SK-N-SH treated with all-trans-retinoic acid at 6 μM for 48 hours (cell line): ENCODE measurements around the gene LGALS3BP.

Experiments
- ATAC-seq: fragments of 200-7000 bp; cut with Tn5 transposase; 3 replicates; pipeline ENCODE4 v1.9.1; 2020; ENCODE audit warnings: mild to moderate bottlenecking, moderate library complexity
- ARNTL ChIP-seq: fragments of 450-650 bp; formaldehyde crosslinking; IDR thresholded peaks from 2 replicates; pipeline ENCODE4 v1.5.0; 2020; ENCODE audit warnings: low read depth, mild to moderate bottlenecking, moderate library complexity, borderline replicate concordance
- BACH2 ChIP-seq: fragments of 250-450 bp; sonication (Bioruptor Pico); IDR thresholded peaks from 2 replicates; pipeline ENCODE4 v1.9.0; 2021; ENCODE audit warnings: mild to moderate bottlenecking, borderline replicate concordance
- CSDC2 ChIP-seq: fragments of 250-450 bp; sonication (Bioruptor Pico); IDR thresholded peaks from 2 replicates; pipeline ENCODE4 v1.5.0; 2020; ENCODE audit warnings: mild to moderate bottlenecking, moderate library complexity
- ESRRG ChIP-seq: fragments of 250-450 bp; sonication (Bioruptor Pico); IDR thresholded peaks from 2 replicates; pipeline ENCODE4 v1.6.1; 2021; ENCODE audit warnings: mild to moderate bottlenecking
- ISL1 ChIP-seq: fragments of 250-450 bp; sonication (Bioruptor Pico); IDR thresholded peaks from 2 replicates; pipeline ENCODE4 v2.1.2; 2022; ENCODE audit warnings: mild to moderate bottlenecking, moderate library complexity
- OSR1 ChIP-seq: fragments of 250-450 bp; sonication (Bioruptor Pico); IDR thresholded peaks from 2 replicates; pipeline ENCODE4 v1.8.0; 2022; ENCODE audit warnings: moderate library complexity, mild to moderate bottlenecking, inconsistent platforms
- PPARA ChIP-seq: fragments of 250-450 bp; sonication (Bioruptor Pico); IDR thresholded peaks from 2 replicates; pipeline ENCODE4 v1.5.0; 2020; ENCODE audit warnings: mild to moderate bottlenecking, borderline replicate concordance
- RARB ChIP-seq: fragments of 250-450 bp; sonication (Bioruptor Pico); IDR thresholded peaks from 2 replicates; pipeline ENCODE4 v1.8.0; 2021; ENCODE audit warnings: mild to moderate bottlenecking, moderate library complexity
- SNAI2 ChIP-seq: fragments of 250-450 bp; sonication (Bioruptor Pico); IDR thresholded peaks from 2 replicates; pipeline ENCODE4 v1.5.0; 2020; ENCODE audit warnings: mild to moderate bottlenecking, moderate library complexity
- TCF4 ChIP-seq: fragments of 250-450 bp; sonication (Bioruptor Pico); IDR thresholded peaks from 2 replicates; pipeline ENCODE4 v1.8.0; 2021; ENCODE audit warnings: mild to moderate bottlenecking, moderate library complexity, borderline replicate concordance
- TOX ChIP-seq: fragments of 250-450 bp; sonication (Bioruptor Pico); IDR thresholded peaks from 2 replicates; pipeline ENCODE4 v1.8.0; 2021; ENCODE audit warnings: mild to moderate bottlenecking, moderate library complexity, borderline replicate concordance
- ZC3H10 ChIP-seq: fragments of 250-450 bp; sonication (Bioruptor Pico); IDR thresholded peaks from 2 replicates; pipeline ENCODE4 v1.5.1; 2021; ENCODE audit warnings: mild to moderate bottlenecking, moderate library complexity
- ZFP3 ChIP-seq: fragments of 250-450 bp; sonication (Bioruptor Pico); IDR thresholded peaks from 2 replicates; pipeline ENCODE4 v1.5.0; 2020; ENCODE audit warnings: mild to moderate bottlenecking, moderate library complexity
- ZFP30 ChIP-seq: fragments of 450-650 bp; formaldehyde crosslinking; IDR thresholded peaks from 2 replicates; pipeline ENCODE4 v1.5.0; 2022; ENCODE audit warnings: mild to moderate bottlenecking, moderate library complexity
- ZNF565 ChIP-seq: fragments of 450-650 bp; formaldehyde crosslinking; conservative IDR thresholded peaks from 2 replicates; pipeline ENCODE4 v1.5.0; 2020; ENCODE audit warnings: low read depth, mild to moderate bottlenecking, moderate library complexity
- ZNF70 ChIP-seq: fragments of 450-650 bp; formaldehyde crosslinking; IDR thresholded peaks from 2 replicates; pipeline ENCODE4 v1.5.0; 2020; ENCODE audit warnings: mild to moderate bottlenecking, moderate library complexity
- ZNF8 ChIP-seq: fragments of 450-650 bp; formaldehyde crosslinking; IDR thresholded peaks from 2 replicates; pipeline ENCODE4 v1.5.0; 2020; ENCODE audit warnings: mild to moderate bottlenecking, moderate library complexity
- TF ChIP-seq, protein P1 (sequence below): fragments of 250-450 bp; sonication (Bioruptor Pico); IDR thresholded peaks from 2 replicates; pipeline ENCODE4 v1.5.0; 2020; ENCODE audit warnings: mild to moderate bottlenecking, moderate library complexity
- TF ChIP-seq, protein P2 (sequence below): fragments of 250-450 bp; sonication (Bioruptor Pico); IDR thresholded peaks from 2 replicates; pipeline ENCODE4 v1.5.1; 2021; ENCODE audit warnings: mild to moderate bottlenecking, moderate library complexity
- TF ChIP-seq, protein P3 (sequence below): fragments of 250-450 bp; sonication (Bioruptor Pico); IDR thresholded peaks from 2 replicates; pipeline ENCODE4 v1.5.1; 2020; ENCODE audit warnings: low read depth, mild to moderate bottlenecking, moderate library complexity
- TF ChIP-seq, protein P4 (sequence below): fragments of 250-450 bp; sonication (Bioruptor Pico); IDR thresholded peaks from 2 replicates; pipeline ENCODE4 v1.8.0; 2021; ENCODE audit warnings: low read depth, mild to moderate bottlenecking, moderate library complexity, borderline replicate concordance
- TF ChIP-seq, protein P5 (sequence below): fragments of 250-450 bp; sonication (Bioruptor Pico); IDR thresholded peaks from 2 replicates; pipeline ENCODE4 v1.8.0; 2020; ENCODE audit warnings: mild to moderate bottlenecking, moderate library complexity, borderline replicate concordance

Gene LGALS3BP

DNA sequence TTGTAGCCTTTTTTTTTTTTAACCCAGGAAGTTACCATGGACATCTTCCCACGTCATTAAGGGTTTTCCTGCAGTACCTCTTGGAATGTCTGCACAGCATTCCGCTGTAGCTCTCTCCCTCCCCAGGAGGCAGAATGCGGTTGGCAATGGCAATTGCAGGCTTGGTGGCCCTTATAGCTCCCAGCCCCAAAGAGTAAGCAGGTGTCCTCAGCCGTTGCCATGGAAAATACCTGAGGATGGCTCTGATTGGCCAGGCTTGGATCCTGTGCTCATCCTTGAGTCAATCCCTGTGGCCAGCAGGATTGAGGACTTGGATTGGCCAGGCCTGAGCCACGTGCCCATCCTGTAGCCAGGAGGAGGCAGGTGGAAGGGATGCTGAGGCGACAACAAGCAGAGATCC, 39.0 kb downstream of the LGALS3BP start:
- TF ChIP-seq ZNF8 (CRISPR knock-in tag) = no peak
- no peak for TF ChIP-seq ZFP3 (CRISPR knock-in tag)
- TF ChIP-seq ISL1 (CRISPR knock-in tag) = no peak
- TF ChIP-seq, protein P1, sequence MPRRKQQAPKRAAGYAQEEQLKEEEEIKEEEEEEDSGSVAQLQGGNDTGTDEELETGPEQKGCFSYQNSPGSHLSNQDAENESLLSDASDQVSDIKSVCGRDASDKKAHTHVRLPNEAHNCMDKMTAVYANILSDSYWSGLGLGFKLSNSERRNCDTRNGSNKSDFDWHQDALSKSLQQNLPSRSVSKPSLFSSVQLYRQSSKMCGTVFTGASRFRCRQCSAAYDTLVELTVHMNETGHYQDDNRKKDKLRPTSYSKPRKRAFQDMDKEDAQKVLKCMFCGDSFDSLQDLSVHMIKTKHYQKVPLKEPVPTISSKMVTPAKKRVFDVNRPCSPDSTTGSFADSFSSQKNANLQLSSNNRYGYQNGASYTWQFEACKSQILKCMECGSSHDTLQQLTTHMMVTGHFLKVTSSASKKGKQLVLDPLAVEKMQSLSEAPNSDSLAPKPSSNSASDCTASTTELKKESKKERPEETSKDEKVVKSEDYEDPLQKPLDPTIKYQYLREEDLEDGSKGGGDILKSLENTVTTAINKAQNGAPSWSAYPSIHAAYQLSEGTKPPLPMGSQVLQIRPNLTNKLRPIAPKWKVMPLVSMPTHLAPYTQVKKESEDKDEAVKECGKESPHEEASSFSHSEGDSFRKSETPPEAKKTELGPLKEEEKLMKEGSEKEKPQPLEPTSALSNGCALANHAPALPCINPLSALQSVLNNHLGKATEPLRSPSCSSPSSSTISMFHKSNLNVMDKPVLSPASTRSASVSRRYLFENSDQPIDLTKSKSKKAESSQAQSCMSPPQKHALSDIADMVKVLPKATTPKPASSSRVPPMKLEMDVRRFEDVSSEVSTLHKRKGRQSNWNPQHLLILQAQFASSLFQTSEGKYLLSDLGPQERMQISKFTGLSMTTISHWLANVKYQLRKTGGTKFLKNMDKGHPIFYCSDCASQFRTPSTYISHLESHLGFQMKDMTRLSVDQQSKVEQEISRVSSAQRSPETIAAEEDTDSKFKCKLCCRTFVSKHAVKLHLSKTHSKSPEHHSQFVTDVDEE (CRISPR knock-in tag) = no peak
- TF ChIP-seq TCF4 (CRISPR knock-in tag) = no peak
- TF ChIP-seq ZC3H10 = no peak
- no peak for TF ChIP-seq RARB
- TF ChIP-seq, protein P2, sequence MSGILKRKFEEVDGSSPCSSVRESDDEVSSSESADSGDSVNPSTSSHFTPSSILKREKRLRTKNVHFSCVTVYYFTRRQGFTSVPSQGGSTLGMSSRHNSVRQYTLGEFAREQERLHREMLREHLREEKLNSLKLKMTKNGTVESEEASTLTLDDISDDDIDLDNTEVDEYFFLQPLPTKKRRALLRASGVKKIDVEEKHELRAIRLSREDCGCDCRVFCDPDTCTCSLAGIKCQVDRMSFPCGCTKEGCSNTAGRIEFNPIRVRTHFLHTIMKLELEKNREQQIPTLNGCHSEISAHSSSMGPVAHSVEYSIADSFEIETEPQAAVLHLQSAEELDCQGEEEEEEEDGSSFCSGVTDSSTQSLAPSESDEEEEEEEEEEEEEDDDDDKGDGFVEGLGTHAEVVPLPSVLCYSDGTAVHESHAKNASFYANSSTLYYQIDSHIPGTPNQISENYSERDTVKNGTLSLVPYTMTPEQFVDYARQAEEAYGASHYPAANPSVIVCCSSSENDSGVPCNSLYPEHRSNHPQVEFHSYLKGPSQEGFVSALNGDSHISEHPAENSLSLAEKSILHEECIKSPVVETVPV (CRISPR knock-in tag) = no peak
- TF ChIP-seq, protein P3, sequence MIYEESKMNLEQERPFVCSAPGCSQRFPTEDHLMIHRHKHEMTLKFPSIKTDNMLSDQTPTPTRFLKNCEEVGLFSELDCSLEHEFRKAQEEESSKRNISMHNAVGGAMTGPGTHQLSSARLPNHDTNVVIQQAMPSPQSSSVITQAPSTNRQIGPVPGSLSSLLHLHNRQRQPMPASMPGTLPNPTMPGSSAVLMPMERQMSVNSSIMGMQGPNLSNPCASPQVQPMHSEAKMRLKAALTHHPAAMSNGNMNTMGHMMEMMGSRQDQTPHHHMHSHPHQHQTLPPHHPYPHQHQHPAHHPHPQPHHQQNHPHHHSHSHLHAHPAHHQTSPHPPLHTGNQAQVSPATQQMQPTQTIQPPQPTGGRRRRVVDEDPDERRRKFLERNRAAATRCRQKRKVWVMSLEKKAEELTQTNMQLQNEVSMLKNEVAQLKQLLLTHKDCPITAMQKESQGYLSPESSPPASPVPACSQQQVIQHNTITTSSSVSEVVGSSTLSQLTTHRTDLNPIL (CRISPR knock-in tag) = no peak
- TF ChIP-seq, protein P4, sequence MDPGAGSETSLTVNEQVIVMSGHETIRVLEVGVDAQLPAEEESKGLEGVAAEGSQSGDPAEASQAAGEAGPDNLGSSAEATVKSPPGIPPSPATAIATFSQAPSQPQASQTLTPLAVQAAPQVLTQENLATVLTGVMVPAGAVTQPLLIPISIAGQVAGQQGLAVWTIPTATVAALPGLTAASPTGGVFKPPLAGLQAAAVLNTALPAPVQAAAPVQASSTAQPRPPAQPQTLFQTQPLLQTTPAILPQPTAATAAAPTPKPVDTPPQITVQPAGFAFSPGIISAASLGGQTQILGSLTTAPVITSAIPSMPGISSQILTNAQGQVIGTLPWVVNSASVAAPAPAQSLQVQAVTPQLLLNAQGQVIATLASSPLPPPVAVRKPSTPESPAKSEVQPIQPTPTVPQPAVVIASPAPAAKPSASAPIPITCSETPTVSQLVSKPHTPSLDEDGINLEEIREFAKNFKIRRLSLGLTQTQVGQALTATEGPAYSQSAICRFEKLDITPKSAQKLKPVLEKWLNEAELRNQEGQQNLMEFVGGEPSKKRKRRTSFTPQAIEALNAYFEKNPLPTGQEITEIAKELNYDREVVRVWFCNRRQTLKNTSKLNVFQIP (CRISPR knock-in tag) = no peak
- TF ChIP-seq ZNF565 (CRISPR knock-in tag) = no peak
- no peak for TF ChIP-seq ESRRG
- TF ChIP-seq BACH2 (CRISPR knock-in tag) = no peak
- TF ChIP-seq ZNF70 = no peak
- TF ChIP-seq ARNTL (CRISPR knock-in tag) = no peak
- TF ChIP-seq TOX (CRISPR knock-in tag) = no peak
- ATAC-seq = no peak

DNA sequence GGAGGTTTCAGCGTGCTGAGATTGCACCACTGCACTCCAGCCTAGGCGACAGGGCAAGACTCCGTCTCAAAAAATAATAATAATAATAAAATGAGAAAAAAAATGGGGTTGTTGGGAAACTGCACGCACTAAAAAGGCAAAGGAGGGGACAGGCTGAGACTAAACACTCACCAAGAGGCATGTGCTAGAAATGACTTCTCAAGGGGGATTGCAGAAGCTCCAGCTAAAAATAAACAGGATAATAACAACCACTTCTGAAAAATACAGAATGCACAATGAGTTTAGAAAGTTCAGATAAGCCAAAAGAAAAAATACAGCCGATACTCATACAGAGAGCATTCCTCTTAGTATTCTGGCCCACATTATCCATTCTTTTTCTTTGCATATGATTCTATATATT, 39.5 kb downstream of the LGALS3BP start:
- TF ChIP-seq BACH2 (CRISPR knock-in tag) (no peak), ESRRG (no peak), CSDC2 (CRISPR knock-in tag) (no peak), TCF4 (CRISPR knock-in tag) (no peak), ZC3H10 (no peak), ARNTL (CRISPR knock-in tag) (no peak), ZNF565 (CRISPR knock-in tag) (no peak), ZFP3 (CRISPR knock-in tag) (no peak)
- TF ChIP-seq, all 23 proteins: peak for 0
- ATAC-seq = no peak

DNA sequence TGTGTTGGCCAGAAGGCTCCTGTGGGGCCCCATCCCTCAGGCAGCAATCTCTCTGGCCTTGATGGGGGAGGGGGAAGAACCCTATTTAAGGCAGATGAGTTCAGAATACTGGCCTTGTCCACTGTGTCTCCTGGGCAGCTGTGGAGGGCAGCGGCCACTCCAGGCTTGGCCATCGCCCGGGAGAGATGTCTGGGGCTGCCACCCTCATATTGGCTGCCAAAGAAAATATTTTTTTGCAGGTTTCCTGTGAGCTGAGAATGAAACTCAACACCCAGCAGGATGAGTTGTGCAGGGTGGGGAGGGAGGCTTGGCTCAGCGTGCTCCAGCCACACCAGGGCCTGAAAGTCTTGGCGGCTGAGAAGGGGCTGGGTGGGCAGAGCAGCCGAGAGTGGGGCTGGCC, 40.1 kb downstream of the LGALS3BP start:
- ATAC-seq = peak; percentile 10
- TF ChIP-seq RARB = no peak
- TF ChIP-seq, protein P5, sequence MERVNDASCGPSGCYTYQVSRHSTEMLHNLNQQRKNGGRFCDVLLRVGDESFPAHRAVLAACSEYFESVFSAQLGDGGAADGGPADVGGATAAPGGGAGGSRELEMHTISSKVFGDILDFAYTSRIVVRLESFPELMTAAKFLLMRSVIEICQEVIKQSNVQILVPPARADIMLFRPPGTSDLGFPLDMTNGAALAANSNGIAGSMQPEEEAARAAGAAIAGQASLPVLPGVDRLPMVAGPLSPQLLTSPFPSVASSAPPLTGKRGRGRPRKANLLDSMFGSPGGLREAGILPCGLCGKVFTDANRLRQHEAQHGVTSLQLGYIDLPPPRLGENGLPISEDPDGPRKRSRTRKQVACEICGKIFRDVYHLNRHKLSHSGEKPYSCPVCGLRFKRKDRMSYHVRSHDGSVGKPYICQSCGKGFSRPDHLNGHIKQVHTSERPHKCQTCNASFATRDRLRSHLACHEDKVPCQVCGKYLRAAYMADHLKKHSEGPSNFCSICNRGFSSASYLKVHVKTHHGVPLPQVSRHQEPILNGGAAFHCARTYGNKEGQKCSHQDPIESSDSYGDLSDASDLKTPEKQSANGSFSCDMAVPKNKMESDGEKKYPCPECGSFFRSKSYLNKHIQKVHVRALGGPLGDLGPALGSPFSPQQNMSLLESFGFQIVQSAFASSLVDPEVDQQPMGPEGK (CRISPR knock-in tag) = no peak
- no peak for TF ChIP-seq ZNF8 (CRISPR knock-in tag)
- TF ChIP-seq SNAI2 (CRISPR knock-in tag) = no peak
- TF ChIP-seq ZFP30 = no peak
- no peak for TF ChIP-seq BACH2 (CRISPR knock-in tag)
- TF ChIP-seq TOX (CRISPR knock-in tag) = no peak
- TF ChIP-seq TCF4 (CRISPR knock-in tag) = no peak
- no peak for TF ChIP-seq ESRRG
- TF ChIP-seq ZC3H10 = no peak
- TF ChIP-seq, protein P1 (CRISPR knock-in tag) = no peak
- TF ChIP-seq ARNTL (CRISPR knock-in tag) = no peak
- no peak for TF ChIP-seq ZNF70
- TF ChIP-seq PPARA = no peak
- TF ChIP-seq OSR1 = no peak
- TF ChIP-seq, protein P2 (CRISPR knock-in tag) = no peak
- no peak for TF ChIP-seq CSDC2 (CRISPR knock-in tag)
